ENCODE results near the gene KNDC1. TPM values are rescaled to one million over a fixed set of nuclear protein-coding genes. Genes with fewer than 3 reads are reported as not detected.

The KNDC1 gene
- polyA plus RNA-seq, 1 donor (not counting 4 experiments of a cell fraction or from before 2014, with no cell fraction given), result 0.20 TPM

- dilution Hi-C loops (cut with MboI; ENCODE audit: extremely low pct_ligation_motif_present, low sequenced_read_pairs), result no loop called here
- no peak for FAIRE-seq
- no peaks in the 10 kb centered on the region for H3K79me2 ChIP-seq (ENCODE audit: control insufficient read depth, insufficient read depth, low read length)
- no peaks in the 10 kb centered on the region for H3K27me3 ChIP-seq (ENCODE audit: control insufficient read depth, extremely low read depth, insufficient read depth, low read length)
- no peak overlapping the region for H3K4me2 ChIP-seq (ENCODE audit: control insufficient read depth, extremely low read depth, insufficient read depth, low read depth, low read length)
- peaks cover 3% of the 10 kb centered on the region for H3K9me3 ChIP-seq (ENCODE audit: control insufficient read depth, low read depth, low read length)
- no peak overlapping the region for H3K4me3 ChIP-seq (ENCODE audit: control insufficient read depth in 2 of 3, extremely low read depth in 1 of 3, insufficient read depth in 2 of 3, low read depth in 1 of 3, low read length in 3 of 3)
- H4K20me1 ChIP-seq (ENCODE audit: control insufficient read depth, extremely low read depth, insufficient read depth, low read length), result no peaks in the 10 kb centered on the region
- no peak for DNase-seq (ENCODE audit: low read depth, low spot score)
- no peaks in the 10 kb centered on the region for H3K36me3 ChIP-seq (ENCODE audit: control insufficient read depth in 2 of 2, extremely low read depth in 1 of 2, insufficient read depth in 2 of 2, low read length in 2 of 2)
- TF ChIP-seq CTCF (optimal IDR thresholded peaks at IDR 0.05 in 1 of 3, IDR thresholded peaks at IDR 0.05 in 1 of 3, conservative IDR thresholded peaks at IDR 0.05 in 1 of 3; ENCODE audit: extremely low read depth in 1 of 3, insufficient read depth in 2 of 3, low read length in 3 of 3), result no peak
- TF ChIP-seq EZH2 (IDR thresholded peaks at IDR 0.05; ENCODE audit: low read length), result no peak
- H2AFZ ChIP-seq (ENCODE audit: control insufficient read depth, low read length), result no peak overlapping the region
- no peaks in the 10 kb centered on the region for H3K9me1 ChIP-seq (ENCODE audit: control insufficient read depth, extremely low read depth, insufficient read depth, low read length)
- no peak overlapping the region for H3K27ac ChIP-seq (ENCODE audit: control insufficient read depth, insufficient read depth, low read length)
- no peak overlapping the region for H3K9ac ChIP-seq (ENCODE audit: control insufficient read depth, extremely low read depth, insufficient read depth, low read length)
- no peaks in the 10 kb centered on the region for H3K4me1 ChIP-seq (ENCODE audit: control insufficient read depth, extremely low read depth, insufficient read depth, low read length)
Measured at GRCh38 chr10:133169173-133169947, 9.3 kb downstream of the KNDC1 start.

- H3K9ac ChIP-seq (ENCODE audit: control insufficient read depth, extremely low read depth, insufficient read depth, low read length), result no peak overlapping the region
- H2AFZ ChIP-seq (ENCODE audit: control insufficient read depth, low read length), result no peak overlapping the region
- H3K27ac ChIP-seq (ENCODE audit: control insufficient read depth, insufficient read depth, low read length), result no peak overlapping the region
- H3K4me3 ChIP-seq (ENCODE audit: control insufficient read depth in 2 of 3, extremely low read depth in 1 of 3, insufficient read depth in 2 of 3, low read depth in 1 of 3, low read length in 3 of 3), result no peak overlapping the region
- peaks cover 5% of the 10 kb centered on the region for H3K9me3 ChIP-seq (ENCODE audit: control insufficient read depth, low read depth, low read length)
- no peaks in the 10 kb centered on the region for H3K9me1 ChIP-seq (ENCODE audit: control insufficient read depth, extremely low read depth, insufficient read depth, low read length)
- H3K27me3 ChIP-seq (ENCODE audit: control insufficient read depth, extremely low read depth, insufficient read depth, low read length), result no peaks in the 10 kb centered on the region
- no peaks in the 10 kb centered on the region for H3K36me3 ChIP-seq (ENCODE audit: control insufficient read depth in 2 of 2, extremely low read depth in 1 of 2, insufficient read depth in 2 of 2, low read length in 2 of 2)
- H4K20me1 ChIP-seq (ENCODE audit: control insufficient read depth, extremely low read depth, insufficient read depth, low read length), result no peaks in the 10 kb centered on the region
- no peaks in the 10 kb centered on the region for H3K79me2 ChIP-seq (ENCODE audit: control insufficient read depth, insufficient read depth, low read length)
- DNase-seq (ENCODE audit: low read depth, low spot score) (no peak), FAIRE-seq (no peak)
- TF ChIP-seq EZH2 (IDR thresholded peaks at IDR 0.05; ENCODE audit: low read length) (no peak), CTCF (optimal IDR thresholded peaks at IDR 0.05 in 1 of 3, IDR thresholded peaks at IDR 0.05 in 1 of 3, conservative IDR thresholded peaks at IDR 0.05 in 1 of 3; ENCODE audit: extremely low read depth in 1 of 3, insufficient read depth in 2 of 3, low read length in 3 of 3) (no peak)
- no peak overlapping the region for H3K4me2 ChIP-seq (ENCODE audit: control insufficient read depth, extremely low read depth, insufficient read depth, low read depth, low read length)
- H3K4me1 ChIP-seq (ENCODE audit: control insufficient read depth, extremely low read depth, insufficient read depth, low read length), result no peaks in the 10 kb centered on the region
- dilution Hi-C loops (cut with MboI; ENCODE audit: extremely low pct_ligation_motif_present, low sequenced_read_pairs), result no loop called here
Measured at GRCh38 chr10:133170092-133170491, 10.1 kb downstream of the KNDC1 start.
